GM13977 (cell line): Measurements from ENCODE around the gene NOB1.
A peak's percentile ranks its signal among the peaks of the same experiment; 100 is the strongest.

Source experiments
- DNase-seq: peaks from one replicate; pipeline ENCODE4 v3.0.0; 2012; ENCODE audit warnings: low spot score
- in situ Hi-C: fragments of 300-500 bp; cut with MboI; formaldehyde crosslinking; loops from one replicate; pipeline ENCODE4 v1.12.0; 2022; ENCODE audit warnings: low sequenced_read_pairs, low pct_unique_long_range_greater_than_20kb, mixed read lengths, inconsistent platforms; ENCODE audit not compliant: unreplicated experiment
- TF ChIP-seq, protein P1 (sequence below): IDR thresholded peaks from 2 replicates; pipeline ENCODE4 v1.5.1; 2012; ENCODE audit warnings: mild to moderate bottlenecking, control low read depth; ENCODE audit not compliant: insufficient read depth; ENCODE audit errors: extremely low read depth, missing control alignments

The NOB1 gene

GRCh38 chr16:69712277-69712676, 42.4 kb downstream of the NOB1 start:
- in situ Hi-C loops, result no loop called here

DNA sequence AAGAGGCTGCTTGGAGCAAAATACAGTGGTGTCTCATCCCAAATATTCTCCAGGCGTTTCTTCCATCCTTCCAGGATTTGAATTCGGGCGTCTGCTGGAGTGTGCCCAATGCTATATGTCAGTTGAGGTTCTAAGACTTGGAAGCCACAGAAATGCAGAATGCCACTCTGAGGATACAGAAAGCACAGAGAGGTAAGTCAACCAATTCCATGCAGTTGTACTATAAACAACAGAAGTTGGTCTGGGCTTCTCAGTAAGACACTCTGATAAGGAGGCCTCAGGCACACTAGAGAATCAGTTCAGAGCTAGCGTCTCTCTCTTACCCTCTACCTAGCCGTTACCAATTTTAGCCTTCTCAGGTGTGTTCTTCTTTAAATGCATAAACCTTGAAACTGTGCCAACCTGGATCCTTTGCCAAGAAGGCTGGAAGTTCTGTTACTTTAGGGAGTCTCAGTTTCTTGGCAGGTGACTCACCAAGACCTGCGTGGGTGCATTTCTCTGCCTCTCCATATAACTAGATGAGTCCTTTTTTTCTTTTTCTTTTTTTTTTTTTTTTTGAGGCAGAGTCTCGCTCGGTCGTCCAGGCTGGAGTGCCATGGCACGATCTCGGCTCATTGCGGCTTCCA, 43.5 kb downstream of the NOB1 start:
- TF ChIP-seq, protein P1, sequence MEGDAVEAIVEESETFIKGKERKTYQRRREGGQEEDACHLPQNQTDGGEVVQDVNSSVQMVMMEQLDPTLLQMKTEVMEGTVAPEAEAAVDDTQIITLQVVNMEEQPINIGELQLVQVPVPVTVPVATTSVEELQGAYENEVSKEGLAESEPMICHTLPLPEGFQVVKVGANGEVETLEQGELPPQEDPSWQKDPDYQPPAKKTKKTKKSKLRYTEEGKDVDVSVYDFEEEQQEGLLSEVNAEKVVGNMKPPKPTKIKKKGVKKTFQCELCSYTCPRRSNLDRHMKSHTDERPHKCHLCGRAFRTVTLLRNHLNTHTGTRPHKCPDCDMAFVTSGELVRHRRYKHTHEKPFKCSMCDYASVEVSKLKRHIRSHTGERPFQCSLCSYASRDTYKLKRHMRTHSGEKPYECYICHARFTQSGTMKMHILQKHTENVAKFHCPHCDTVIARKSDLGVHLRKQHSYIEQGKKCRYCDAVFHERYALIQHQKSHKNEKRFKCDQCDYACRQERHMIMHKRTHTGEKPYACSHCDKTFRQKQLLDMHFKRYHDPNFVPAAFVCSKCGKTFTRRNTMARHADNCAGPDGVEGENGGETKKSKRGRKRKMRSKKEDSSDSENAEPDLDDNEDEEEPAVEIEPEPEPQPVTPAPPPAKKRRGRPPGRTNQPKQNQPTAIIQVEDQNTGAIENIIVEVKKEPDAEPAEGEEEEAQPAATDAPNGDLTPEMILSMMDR, result no peak
- in situ Hi-C loops, result no loop called here
- DNase-seq, result no peak

More at GRCh38 chr16:69712277-69712676, 42.4 kb downstream of the NOB1 start:
- TF ChIP-seq, protein P1, result no peak
- DNase-seq, result no peak

- in situ Hi-C loops, result no loop called here
- TF ChIP-seq, protein P1, result peak; percentile 63
- DNase-seq, result peak; percentile 52
Observed at GRCh38 chr16:69709456-69710084, 45.2 kb downstream of the NOB1 start.

GRCh38 chr16:69707920-69708683, 46.6 kb downstream of the NOB1 start:
- no peak for DNase-seq
- in situ Hi-C loops, result no loop called here
- TF ChIP-seq, protein P1, result no peak

DNA sequence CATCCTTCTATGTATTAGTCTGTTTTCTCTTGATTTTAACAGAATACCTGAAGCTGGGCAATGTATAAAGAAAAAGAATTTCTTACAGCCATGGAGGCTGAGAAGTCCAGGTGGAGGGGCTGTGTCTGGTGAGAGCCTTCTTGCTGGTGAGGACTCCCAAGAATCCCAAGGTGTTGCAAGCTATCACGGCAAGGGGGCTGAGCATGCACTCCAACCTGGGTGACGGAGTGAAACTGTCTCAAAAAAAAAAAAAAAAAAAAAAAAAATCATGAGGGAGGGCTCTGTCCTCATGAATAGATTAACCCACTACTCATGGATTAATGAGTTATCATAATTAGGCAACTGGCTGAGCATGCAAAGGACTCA, 47.8 kb downstream of the NOB1 start:
- no peak for DNase-seq
- in situ Hi-C loops, result no loop called here
- TF ChIP-seq, protein P1, result no peak

DNA sequence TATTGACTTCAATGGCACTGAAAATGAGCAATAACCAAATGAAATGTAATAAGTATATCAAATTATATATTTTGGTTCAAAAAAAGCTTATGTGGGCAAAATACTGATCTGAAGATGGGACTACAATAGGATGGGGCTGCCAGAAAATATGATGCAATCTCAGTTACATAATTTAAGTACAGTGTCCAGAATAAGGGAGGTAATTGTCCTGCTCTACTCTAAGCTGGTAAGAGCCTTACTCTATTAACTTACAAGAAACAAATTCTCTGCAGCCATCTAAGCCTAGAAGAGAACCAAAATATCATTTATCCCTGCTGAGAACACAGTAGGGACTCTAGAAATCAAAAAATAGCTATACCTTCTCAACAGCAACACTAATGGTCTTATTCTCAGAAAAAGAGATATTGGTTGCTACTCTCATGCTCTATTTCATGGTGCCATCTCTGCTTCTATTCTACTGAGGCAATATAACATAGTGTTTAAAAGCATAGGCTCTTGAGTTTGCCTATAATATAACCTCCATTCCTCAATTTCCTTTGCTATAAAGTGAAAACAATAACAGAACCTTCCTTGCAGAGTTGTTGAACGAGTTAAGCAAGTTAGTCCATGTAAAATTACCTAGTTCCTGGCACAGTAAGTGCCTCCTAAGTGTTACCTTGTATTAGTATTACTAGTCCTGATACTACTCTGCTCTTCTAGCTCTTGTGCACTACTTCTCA, 48.3 kb downstream of the NOB1 start:
- in situ Hi-C loops, result no loop called here
- TF ChIP-seq, protein P1, result no peak
- DNase-seq, result no peak
